ENCODE results near the gene GMCL1. TPM values are rescaled to one million over a fixed set of nuclear protein-coding genes. Genes with fewer than 3 reads are reported as not detected.

The GMCL1 gene
- total and polyA plus RNA-seq, 9 of the 15 experiments (the other 6 are each of a cell fraction or from before 2014, with no cell fraction given) = 7.0 to 27.3 (median 15.4) TPM

DNA sequence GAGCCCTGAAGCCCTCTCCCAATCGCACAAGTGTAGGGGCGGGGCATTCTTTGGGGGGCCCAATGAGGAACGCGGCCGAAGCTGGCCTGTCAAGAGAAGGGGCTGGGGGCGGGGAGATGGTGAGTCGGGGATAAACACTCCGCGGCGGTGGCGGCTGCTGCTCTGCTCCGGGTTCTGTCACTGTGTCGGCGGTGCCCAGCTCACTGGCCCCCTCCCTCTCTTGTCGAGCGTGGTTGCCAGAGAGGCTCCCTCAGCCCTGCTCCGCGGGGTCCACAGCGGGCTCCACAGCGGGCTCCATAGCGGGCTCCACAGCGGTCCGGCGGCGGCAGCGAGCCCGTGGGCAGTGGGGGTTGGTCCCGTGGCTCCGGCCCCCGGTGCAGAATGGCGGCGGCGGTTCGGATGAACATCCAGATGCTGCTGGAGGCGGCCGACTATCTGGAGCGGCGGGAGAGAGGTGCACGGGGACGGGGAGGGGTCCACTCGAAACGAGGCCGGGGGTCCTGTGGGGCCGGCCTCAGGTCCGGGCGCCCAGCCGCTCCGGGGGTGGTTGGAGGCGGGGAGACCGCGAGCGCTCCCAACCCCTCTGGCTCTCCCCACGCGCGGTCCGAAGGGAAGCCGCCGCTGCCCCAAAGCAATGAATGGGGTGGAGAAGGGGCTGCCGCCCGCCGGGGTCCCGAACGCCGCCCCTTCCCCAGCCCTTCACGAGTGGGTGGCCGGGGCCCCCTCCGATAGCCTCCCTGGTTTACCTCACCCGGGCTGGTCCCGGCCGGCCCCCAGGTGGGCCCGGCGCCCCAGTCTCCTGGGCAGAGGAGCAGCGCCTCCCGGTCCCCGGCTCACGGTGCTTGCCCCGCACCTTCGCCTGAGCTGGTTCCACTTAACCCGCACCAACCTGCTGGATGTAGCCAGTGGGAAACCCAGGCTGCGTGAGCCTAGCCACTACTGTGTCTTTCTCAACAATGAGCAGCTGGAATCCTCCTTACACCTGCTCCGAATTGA lies 85.8 kb downstream of the GMCL1 start, which contains the start of gene MXD1 (continued):
- TF ChIP-seq ZBTB5 (IDR thresholded peaks at IDR 0.05) (peak; percentile 79), FOXM1 (IDR thresholded peaks at IDR 0.05; ENCODE audit: low read depth) (no peak), FOXM1 (CRISPR knock-in tag; IDR thresholded peaks at IDR 0.05; ENCODE audit: low read depth) (0 out of 2 replicates have a peak, but pooled peaks have one; percentile 67), KLF16 (IDR thresholded peaks at IDR 0.05) (no peak), HDAC2 (IDR thresholded peaks at IDR 0.05) (peak; percentile 32; the same call in 1 of the 2 replicates), ZNF143 (CRISPR knock-in tag; IDR thresholded peaks at IDR 0.05) (0 out of 2 replicates have a peak, but pooled peaks have one; percentile 18), MTA3 (IDR thresholded peaks at IDR 0.05; ENCODE audit: borderline replicate concordance) (peak; percentile 46; the same call in 1 of the 2 replicates), KAT2B (IDR thresholded peaks at IDR 0.05; ENCODE audit: low read depth, low read length) (no peak), ZNF507 (tag; conservative IDR thresholded peaks at IDR 0.05) (no peak), MAZ (CRISPR knock-in tag; conservative IDR thresholded peaks at IDR 0.05 in 1 of 2, IDR thresholded peaks at IDR 0.05 in 1 of 2) (peak; percentile 12 to 73; a peak in 3 of 4 replicates), TARDBP (IDR thresholded peaks at IDR 0.05) (no peak), SMARCA4 (IDR thresholded peaks at IDR 0.05) (no peak), GATAD2A (IDR thresholded peaks at IDR 0.05) (no peak), SIN3A (IDR thresholded peaks at IDR 0.05; ENCODE audit: borderline replicate concordance in 2 of 2, control insufficient read depth in 1 of 2, low read depth in 2 of 2, low read length in 2 of 2) (peak; percentile 25 to 92; a peak in 1 of 4 replicates), PREB (CRISPR knock-in tag; IDR thresholded peaks at IDR 0.05) (no peak), LEF1 (IDR thresholded peaks at IDR 0.05) (no peak)
- TF ChIP-seq, protein P1, sequence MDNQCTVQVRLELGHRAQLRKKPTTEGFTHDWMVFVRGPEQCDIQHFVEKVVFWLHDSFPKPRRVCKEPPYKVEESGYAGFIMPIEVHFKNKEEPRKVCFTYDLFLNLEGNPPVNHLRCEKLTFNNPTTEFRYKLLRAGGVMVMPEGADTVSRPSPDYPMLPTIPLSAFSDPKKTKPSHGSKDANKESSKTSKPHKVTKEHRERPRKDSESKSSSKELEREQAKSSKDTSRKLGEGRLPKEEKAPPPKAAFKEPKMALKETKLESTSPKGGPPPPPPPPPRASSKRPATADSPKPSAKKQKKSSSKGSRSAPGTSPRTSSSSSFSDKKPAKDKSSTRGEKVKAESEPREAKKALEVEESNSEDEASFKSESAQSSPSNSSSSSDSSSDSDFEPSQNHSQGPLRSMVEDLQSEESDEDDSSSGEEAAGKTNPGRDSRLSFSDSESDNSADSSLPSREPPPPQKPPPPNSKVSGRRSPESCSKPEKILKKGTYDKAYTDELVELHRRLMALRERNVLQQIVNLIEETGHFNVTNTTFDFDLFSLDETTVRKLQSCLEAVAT (IDR thresholded peaks at IDR 0.05) = peak; percentile 15 to 87; a peak in 3 of 4 replicates
- TF ChIP-seq, protein P2, sequence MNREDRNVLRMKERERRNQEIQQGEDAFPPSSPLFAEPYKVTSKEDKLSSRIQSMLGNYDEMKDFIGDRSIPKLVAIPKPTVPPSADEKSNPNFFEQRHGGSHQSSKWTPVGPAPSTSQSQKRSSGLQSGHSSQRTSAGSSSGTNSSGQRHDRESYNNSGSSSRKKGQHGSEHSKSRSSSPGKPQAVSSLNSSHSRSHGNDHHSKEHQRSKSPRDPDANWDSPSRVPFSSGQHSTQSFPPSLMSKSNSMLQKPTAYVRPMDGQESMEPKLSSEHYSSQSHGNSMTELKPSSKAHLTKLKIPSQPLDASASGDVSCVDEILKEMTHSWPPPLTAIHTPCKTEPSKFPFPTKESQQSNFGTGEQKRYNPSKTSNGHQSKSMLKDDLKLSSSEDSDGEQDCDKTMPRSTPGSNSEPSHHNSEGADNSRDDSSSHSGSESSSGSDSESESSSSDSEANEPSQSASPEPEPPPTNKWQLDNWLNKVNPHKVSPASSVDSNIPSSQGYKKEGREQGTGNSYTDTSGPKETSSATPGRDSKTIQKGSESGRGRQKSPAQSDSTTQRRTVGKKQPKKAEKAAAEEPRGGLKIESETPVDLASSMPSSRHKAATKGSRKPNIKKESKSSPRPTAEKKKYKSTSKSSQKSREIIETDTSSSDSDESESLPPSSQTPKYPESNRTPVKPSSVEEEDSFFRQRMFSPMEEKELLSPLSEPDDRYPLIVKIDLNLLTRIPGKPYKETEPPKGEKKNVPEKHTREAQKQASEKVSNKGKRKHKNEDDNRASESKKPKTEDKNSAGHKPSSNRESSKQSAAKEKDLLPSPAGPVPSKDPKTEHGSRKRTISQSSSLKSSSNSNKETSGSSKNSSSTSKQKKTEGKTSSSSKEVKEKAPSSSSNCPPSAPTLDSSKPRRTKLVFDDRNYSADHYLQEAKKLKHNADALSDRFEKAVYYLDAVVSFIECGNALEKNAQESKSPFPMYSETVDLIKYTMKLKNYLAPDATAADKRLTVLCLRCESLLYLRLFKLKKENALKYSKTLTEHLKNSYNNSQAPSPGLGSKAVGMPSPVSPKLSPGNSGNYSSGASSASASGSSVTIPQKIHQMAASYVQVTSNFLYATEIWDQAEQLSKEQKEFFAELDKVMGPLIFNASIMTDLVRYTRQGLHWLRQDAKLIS (CRISPR knock-in tag; IDR thresholded peaks at IDR 0.05) = peak; percentile 89
